Esophagus squamous epithelium (tissue), 5 donors: ENCODE data around the gene MOK. TPM values are rescaled to one million over a fixed set of nuclear protein-coding genes. Genes with fewer than 3 reads are reported as not detected.

Source experiments
- DNase-seq: peaks from one replicate; lab custom pipeline; 2025; lab: John Stamatoyannopoulos, UW
- H3K27ac ChIP-seq, 4 donors: fragments of 200-600 bp; sonication (generic); one replicate each; pipeline ENCODE4 v1.5.1; 2016 to 2019; ENCODE audit warnings: mild to moderate bottlenecking in 1 of 4
- H3K27me3 ChIP-seq, 4 donors: fragments of 200-600 bp; sonication (generic); 1 replicate in 3 of 4; 2 replicates in 1 of 4; pipeline versions ENCODE4 v1.5.1 to v1.6.0; 2017 to 2021; ENCODE audit warnings: antibody characterized with exemption in 1 of 4
- H3K36me3 ChIP-seq, 3 donors: fragments of 200-600 bp; sonication (generic); one replicate each; pipeline ENCODE4 v1.5.1; 2016 to 2019
- H3K4me1 ChIP-seq, 3 donors: fragments of 200-600 bp; sonication (generic); one replicate each; pipeline ENCODE4 v1.5.1; 2017 to 2019
- H3K4me3 ChIP-seq, 4 donors: fragments of 200-600 bp; sonication (generic); 1 replicate in 3 of 4; 2 replicates in 1 of 4; pipeline ENCODE4 v1.5.1; 2016 to 2019; ENCODE audit warnings: mild to moderate bottlenecking in 2 of 4, moderate library complexity in 1 of 4
- H3K9me3 ChIP-seq, 3 donors: fragments of 200-600 bp; sonication (generic); one replicate each; pipeline ENCODE4 v1.5.1; 2016 to 2019
- CTCF ChIP-seq, 6 experiments: fragments of 450-650 bp in 4 of 6; fragments of 200-600 bp in 2 of 6; sonication (generic) in 2 of 6; IDR thresholded peaks; one replicate each; pipeline ENCODE4 v1.5.1; 2016 to 2019; ENCODE audit warnings: antibody characterized with exemption in 6 of 6, mild to moderate bottlenecking in 4 of 6, moderate library complexity in 4 of 6
- POLR2A ChIP-seq, 4 donors: fragments of 450-650 bp; IDR thresholded peaks; one replicate each; pipeline ENCODE4 v1.6.1; 2017; ENCODE audit warnings: antibody characterized with exemption in 4 of 4, mild to moderate bottlenecking in 4 of 4, moderate library complexity in 3 of 4
- WGBS, 2 donors: methylation state at CpG; one replicate each; pipeline ENCODE4 v1.1.5; 2018; 5-methylcytosine and 5-hydroxymethylcytosine counted together
- intact Hi-C: fragments of 100-400 bp; cut with DNase I; formaldehyde crosslinking; loops from one replicate; pipeline ENCODE4 v1.15.0; 2022
- total RNA-seq, 4 donors: library from RNA; depleted of rRNA; stranded (reverse); fragments of >200 nt; gene quantifications; one replicate each; pipeline ENCODE4 v1.1.0, GENCODE V29; 2016
- donor health status: DM: yes; HTN: yes; CAD: no.

Gene MOK
- total RNA-seq, 4 donors from 2014 or later: 6.2 to 8.3 (median 6.4) TPM

GRCh38 chr14:102185360-102185759, 119.6 kb downstream of the MOK start:
- 83 to 90% methylated on average over 8 of the region's 8 CpGs for WGBS, 2 donors
- Histone ChIP-seq H3K36me3 (no peaks in the 10 kb centered on the region), H3K27ac (no peak overlapping the region), H3K9me3 (no peaks in the 10 kb centered on the region), H3K4me1 (peaks cover 26 to 77% (median 26%) of the 10 kb centered on the region in 3 donors), H3K4me3 (no peak overlapping the region), H3K27me3 (no peaks in the 10 kb centered on the region)
- no peak for DNase-seq
- TF ChIP-seq CTCF (IDR thresholded peaks at IDR 0.05) (no peak), POLR2A (IDR thresholded peaks at IDR 0.05) (no peak)
- intact Hi-C loops: no loop called here

DNA sequence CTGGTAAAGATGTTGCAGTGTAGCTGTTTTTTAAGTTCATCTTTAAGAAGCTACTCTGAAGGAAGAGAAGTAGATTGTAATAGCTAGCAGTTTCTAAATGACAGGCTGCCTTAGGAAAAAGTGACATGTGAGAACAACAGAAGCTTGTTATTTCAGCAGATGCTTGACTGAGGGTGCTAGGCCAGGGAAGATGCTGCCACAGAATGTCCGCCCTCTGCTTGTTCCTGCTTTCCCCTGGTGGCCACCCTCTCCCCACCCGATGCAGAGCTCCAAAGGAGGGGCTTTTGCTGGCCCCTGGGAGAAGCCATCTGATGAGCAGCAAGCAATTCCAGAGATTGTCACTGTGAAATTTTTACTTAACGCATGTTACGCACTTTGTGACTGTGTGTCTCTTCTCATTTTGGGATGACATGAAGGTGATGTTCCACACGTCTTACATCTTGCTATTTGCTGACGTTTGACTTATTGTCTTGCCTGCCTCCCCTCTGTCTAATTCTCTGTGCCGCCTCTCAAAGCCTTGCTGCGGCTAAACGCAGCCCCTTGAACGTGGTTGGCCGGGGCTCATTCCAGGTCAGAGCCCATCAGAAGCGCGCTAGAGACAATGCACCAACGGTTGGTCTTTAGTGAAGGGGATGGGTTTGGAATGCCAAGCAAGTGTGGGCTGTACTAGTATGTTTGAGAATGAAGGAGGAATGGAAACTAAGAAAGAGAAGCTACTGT, 120.5 kb downstream of the MOK start:
- H3K27me3 ChIP-seq: no peaks in the 10 kb centered on the region
- intact Hi-C loops: no loop called here
- no peak for TF ChIP-seq CTCF (IDR thresholded peaks at IDR 0.05)
- no peak for TF ChIP-seq POLR2A (IDR thresholded peaks at IDR 0.05)
- DNase-seq: no peak
- no peaks in the 10 kb centered on the region for H3K36me3 ChIP-seq
- H3K9me3 ChIP-seq: no peaks in the 10 kb centered on the region
- H3K27ac ChIP-seq: no peak overlapping the region
- peaks cover 26 to 76% (median 26%) of the 10 kb centered on the region in 3 donors for H3K4me1 ChIP-seq
- H3K4me3 ChIP-seq: no peak overlapping the region
- 88 to 92% methylated on average over 12 to 14 of the region's 14 CpGs for WGBS, 2 donors

DNA sequence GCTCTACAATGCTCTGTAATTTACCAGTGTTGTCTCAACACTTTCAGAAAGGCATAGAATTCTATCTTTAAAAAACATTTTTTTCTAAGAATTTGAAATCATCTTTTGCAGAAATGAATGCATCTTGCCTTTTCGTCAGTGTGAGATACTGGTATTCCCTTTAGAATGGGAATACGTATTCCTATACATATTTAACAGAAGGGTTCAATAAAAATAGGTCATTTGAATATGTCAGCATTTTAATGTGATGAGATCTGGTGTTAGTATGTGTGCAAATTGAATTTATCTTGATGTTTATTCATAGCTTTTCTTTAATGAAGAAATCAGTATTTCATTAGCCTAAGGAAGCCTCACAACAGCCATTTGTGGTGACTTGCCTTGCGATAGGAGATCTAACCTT, 121.1 kb downstream of the MOK start:
- Histone ChIP-seq H3K4me1 (peaks cover 25 to 76% (median 26%) of the 10 kb centered on the region in 3 donors), H3K9me3 (no peaks in the 10 kb centered on the region), H3K4me3 (no peak overlapping the region)

DNA sequence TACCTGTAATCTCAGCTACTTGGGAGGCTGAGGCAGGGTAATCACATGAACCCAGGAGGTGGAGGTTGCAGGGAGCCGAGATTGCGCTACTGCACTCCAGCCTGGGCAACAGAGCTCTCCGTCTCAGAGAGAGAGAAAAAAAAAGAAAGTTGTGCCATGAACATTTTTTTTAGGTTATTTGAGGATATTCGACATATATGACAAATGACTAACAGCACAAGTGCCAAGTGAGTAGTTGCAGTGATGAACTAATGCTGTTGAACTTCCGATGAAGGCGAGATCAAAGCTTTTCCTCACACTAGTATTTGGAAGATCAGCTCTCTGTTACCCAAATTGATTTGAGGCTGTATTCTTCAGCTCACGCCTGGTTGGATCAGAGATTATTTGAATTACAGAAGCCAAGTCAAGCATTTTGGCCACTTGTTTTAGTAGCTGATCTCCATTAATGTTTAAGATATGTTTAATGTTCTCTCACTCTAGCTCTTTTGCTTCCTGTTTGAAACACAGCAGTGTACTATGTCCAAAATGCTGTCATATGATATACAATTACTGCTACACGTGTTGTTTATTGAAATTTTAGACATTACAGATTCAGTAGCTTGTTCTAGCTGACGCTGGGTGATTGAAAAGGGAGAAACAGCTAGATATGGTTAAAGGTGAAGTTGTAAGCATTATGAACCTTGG, 121.9 kb downstream of the MOK start:
- 43 to 50% methylated on average over 9 of the region's 9 CpGs for WGBS, 2 donors
- intact Hi-C loops: no loop called here
- H3K4me1 ChIP-seq: peaks cover 17 to 76% (median 23%) of the 10 kb centered on the region in 3 donors
- H3K4me3 ChIP-seq: no peak overlapping the region
- H3K9me3 ChIP-seq: no peaks in the 10 kb centered on the region
- H3K27ac ChIP-seq: peak overlapping the region in 1 of 4 donors; percentile 17
- TF ChIP-seq CTCF (IDR thresholded peaks at IDR 0.05): no peak
- no peak for TF ChIP-seq POLR2A (IDR thresholded peaks at IDR 0.05)
- no peaks in the 10 kb centered on the region for H3K27me3 ChIP-seq
- H3K36me3 ChIP-seq: no peaks in the 10 kb centered on the region
- no peak for DNase-seq

More for the DNA sequence above, 121.1 kb downstream of the MOK start:
- WGBS, 2 donors: 93 to 96% methylated on average over 3 of the region's 3 CpGs
- no peak for DNase-seq
- intact Hi-C loops: no loop called here
- no peaks in the 10 kb centered on the region for H3K27me3 ChIP-seq
- TF ChIP-seq POLR2A (IDR thresholded peaks at IDR 0.05): no peak
- no peak for TF ChIP-seq CTCF (IDR thresholded peaks at IDR 0.05)
- no peaks in the 10 kb centered on the region for H3K36me3 ChIP-seq
- H3K27ac ChIP-seq: no peak overlapping the region

DNA sequence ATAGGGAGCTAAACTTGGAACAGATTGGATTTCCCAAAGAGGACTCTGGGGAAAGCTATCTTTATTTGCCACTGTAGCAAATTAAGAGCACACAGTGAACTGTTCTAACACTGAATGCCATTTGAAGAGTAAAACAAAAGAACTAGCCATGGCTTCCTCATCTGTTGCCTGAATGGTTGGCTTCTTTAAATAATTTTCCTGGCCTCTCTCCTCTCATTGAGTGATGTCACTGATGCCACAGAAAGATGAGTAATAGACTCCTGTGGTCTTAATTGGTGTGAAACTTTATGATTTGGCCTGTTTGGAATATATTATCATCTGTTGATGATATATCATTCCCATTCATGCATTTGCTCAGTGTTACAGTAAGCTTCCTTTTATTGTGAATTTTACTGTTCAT, 122.8 kb downstream of the MOK start:
- Histone ChIP-seq H3K4me3 (no peak overlapping the region), H3K27me3 (no peaks in the 10 kb centered on the region), H3K9me3 (no peaks in the 10 kb centered on the region), H3K4me1 (peaks cover 10 to 68% (median 14%) of the 10 kb centered on the region in 3 donors), H3K27ac (no peak overlapping the region), H3K36me3 (no peaks in the 10 kb centered on the region)
- TF ChIP-seq POLR2A (IDR thresholded peaks at IDR 0.05) (no peak), CTCF (IDR thresholded peaks at IDR 0.05) (no peak)
- intact Hi-C loops: no loop called here
- DNase-seq: no peak
